ENCODE data around the gene DEK.
"Not testable (repeated sequence)": the region's sequence is repeated elsewhere in the genome, so short reads cannot be mapped to it uniquely, and the experiment has no call there.

GRCh38 chr6:18228590-18228989 lies 35.7 kb downstream of the DEK start:
- TF ChIP-seq CTCF (IDR thresholded peaks at IDR 0.05; ENCODE audit: low read depth, low read length); POLR2A (IDR thresholded peaks at IDR 0.05; ENCODE audit: extremely low read depth, insufficient read length); MAX (IDR thresholded peaks at IDR 0.05; ENCODE audit: low read depth, low read length); MYC (IDR thresholded peaks at IDR 0.05; ENCODE audit: low read depth, low read length): not testable (repeated sequence)
